Neural cell (in vitro differentiated cells): Measurements from ENCODE around the gene TCEAL7. TPM values are rescaled to one million over a fixed set of nuclear protein-coding genes. Genes with fewer than 3 reads are reported as not detected.
A peak's percentile ranks its signal among the peaks of the same experiment; 100 is the strongest.

Source experiments
- H2AFZ ChIP-seq: fragments of 200-600, 300-800 bp; sonication (generic), shearing (Covaris generic); 2 replicates; pipeline ENCODE4 v1.6.0; 2014; ENCODE audit warnings: low read depth, mild to moderate bottlenecking, antibody characterized with exemption, low read length, moderate library complexity
- H3F3A ChIP-seq: fragments of 200-600 bp; shearing (Covaris generic); 2 replicates; pipeline ENCODE4 v1.6.1; 2016; ENCODE audit warnings: mild to moderate bottlenecking, moderate library complexity, mixed read lengths, antibody characterized with exemption, low read length; ENCODE audit not compliant: insufficient read depth, poor library complexity, severe bottlenecking
- H3K27ac ChIP-seq: fragments of 200-600, 300-800 bp; sonication (generic), shearing (Covaris generic); 2 replicates; pipeline ENCODE4 v1.5.1; 2014; ENCODE audit warnings: mild to moderate bottlenecking, low read length, moderate library complexity
- H3K27me3 ChIP-seq: fragments of 300-800, 200-600 bp; sonication (generic), shearing (Covaris generic); 2 replicates; pipeline ENCODE4 v1.6.0; 2014; ENCODE audit warnings: mild to moderate bottlenecking, low read depth, low read length, moderate library complexity; ENCODE audit not compliant: insufficient read depth
- H3K36me3 ChIP-seq: fragments of 300-800, 200-600 bp; sonication (generic), shearing (Covaris generic); 2 replicates; pipeline ENCODE4 v1.5.1; 2014; ENCODE audit warnings: mild to moderate bottlenecking, antibody characterized with exemption, low read length, moderate library complexity; ENCODE audit not compliant: insufficient read depth
- H3K4me2 ChIP-seq: fragments of 300-800, 200-600 bp; sonication (generic), shearing (Covaris generic); 2 replicates; pipeline ENCODE4 v1.6.0; 2014; ENCODE audit warnings: mild to moderate bottlenecking, low read length
- H3K4me3 ChIP-seq: fragments of 300-800, 200-600 bp; sonication (generic), shearing (Covaris generic); 2 replicates; pipeline ENCODE4 v1.5.1; 2014; ENCODE audit warnings: mild to moderate bottlenecking, low read length, moderate library complexity
- H3K79me2 ChIP-seq: fragments of 200-600 bp; shearing (Covaris generic); replicated peaks from 2 replicates; pipeline ENCODE4 v1.6.0; 2014; ENCODE audit warnings: mild to moderate bottlenecking, low read length, moderate library complexity; ENCODE audit not compliant: insufficient read depth
- H3K9ac ChIP-seq: fragments of 300-800, 200-600 bp; sonication (generic), shearing (Covaris generic); 2 replicates; pipeline ENCODE4 v1.6.1; 2016; ENCODE audit warnings: mild to moderate bottlenecking, low read length, mixed read lengths
- H3K9me2 ChIP-seq: fragments of 200-600 bp; shearing (Covaris generic); 2 replicates; pipeline ENCODE4 v1.6.1; 2016; ENCODE audit warnings: mild to moderate bottlenecking, low read length, mixed read lengths; ENCODE audit not compliant: insufficient read depth
- H3K9me3 ChIP-seq: fragments of 200-600, 300-800 bp; sonication (generic), shearing (Covaris generic); 2 replicates; pipeline ENCODE4 v1.6.1; 2016; ENCODE audit warnings: mild to moderate bottlenecking, mixed run types, low read length, moderate library complexity, mixed read lengths
- H4K20me1 ChIP-seq: fragments of 200-600 bp; shearing (Covaris generic); 2 replicates; pipeline ENCODE4 v1.6.1; 2016; ENCODE audit warnings: mild to moderate bottlenecking, mixed run types; ENCODE audit not compliant: insufficient read depth
- EP300 ChIP-seq: fragments of 450-650 bp; conservative IDR thresholded peaks from 2 replicates; pipeline ENCODE4 v1.6.1; 2014; ENCODE audit warnings: antibody characterized with exemption, mild to moderate bottlenecking, moderate library complexity; ENCODE audit not compliant: poor library complexity, severe bottlenecking
- EZH2 ChIP-seq: fragments of 200-600, 300-800 bp; shearing (Covaris generic), sonication (generic); IDR thresholded peaks from 2 replicates; pipeline ENCODE4 v1.6.1; 2014; ENCODE audit warnings: antibody characterized with exemption, low read length, borderline replicate concordance, mild to moderate bottlenecking; ENCODE audit not compliant: insufficient read depth, poor library complexity, severe bottlenecking
- MXI1 ChIP-seq: fragments of 450-650 bp; conservative IDR thresholded peaks from 2 replicates; pipeline ENCODE4 v1.6.1; 2014; ENCODE audit warnings: antibody characterized with exemption, mild to moderate bottlenecking; ENCODE audit not compliant: poor library complexity, severe bottlenecking
- POLR2AphosphoS5 ChIP-seq: IDR thresholded peaks from 2 replicates; pipeline ENCODE4 v1.6.1; 2012
- RAD21 ChIP-seq: fragments of 450-650 bp; conservative IDR thresholded peaks from 2 replicates; pipeline ENCODE4 v1.6.1; 2014; ENCODE audit warnings: antibody characterized with exemption, mild to moderate bottlenecking, moderate library complexity
- REST ChIP-seq: IDR thresholded peaks from 2 replicates; pipeline ENCODE4 v1.6.1; 2012; ENCODE audit warnings: borderline replicate concordance
- SMC3 ChIP-seq: fragments of 450-650 bp; conservative IDR thresholded peaks from 2 replicates; pipeline ENCODE4 v1.6.1; 2014; ENCODE audit warnings: antibody characterized with exemption, mild to moderate bottlenecking, moderate library complexity; ENCODE audit not compliant: poor library complexity
- TAF1 ChIP-seq: IDR thresholded peaks from 2 replicates; pipeline ENCODE4 v1.6.1; 2012; ENCODE audit warnings: low read depth
- polyA minus RNA-seq: library from RNA; depleted of rRNA, polyadenylated mRNA; stranded (reverse); fragments of >200 nt; gene quantifications from 2 replicates; pipeline ENCODE4 v1.2.3, GENCODE V29; 2014
- polyA plus RNA-seq: library from polyadenylated mRNA; depleted of rRNA; stranded (reverse); fragments of >200 nt; gene quantifications from 2 replicates; pipeline ENCODE4 v1.2.3, GENCODE V29; 2014
- TF ChIP-seq, protein P1 (sequence below): fragments of 450-650 bp; IDR thresholded peaks from 2 replicates; pipeline ENCODE4 v1.5.1; 2014; ENCODE audit warnings: antibody characterized with exemption, mild to moderate bottlenecking, moderate library complexity; ENCODE audit not compliant: poor library complexity, severe bottlenecking

Gene TCEAL7
- 193 and 203 TPM in 2 replicates for polyA plus RNA-seq
- 74.3 and 75.7 TPM in 2 replicates for polyA minus RNA-seq

DNA sequence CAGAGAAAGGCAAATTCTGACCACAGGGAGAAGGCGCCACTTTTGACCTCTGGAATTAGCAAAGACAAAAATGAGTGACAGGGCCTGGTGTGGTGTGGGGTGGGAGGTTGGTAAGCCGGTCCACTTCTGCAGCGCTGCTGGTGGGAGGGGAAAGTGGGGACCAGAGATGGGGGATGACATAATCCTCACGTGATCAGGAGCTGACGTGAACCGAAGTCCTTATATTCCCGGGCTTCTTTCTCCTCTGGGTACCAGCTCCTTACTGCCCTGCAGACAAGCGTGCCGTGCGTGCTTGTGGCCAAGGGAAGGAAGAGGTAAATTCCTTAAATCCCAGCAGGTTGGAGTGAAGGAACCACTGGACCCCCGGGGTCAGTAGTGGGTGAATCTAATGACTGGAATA lies at the start of gene TCEAL7:
TSS of gene TCEAL7 (plus strand) at position 249 of the 400 bp plus-strand sequence. CDS start 1,165 bp downstream, outside the sequence.
- H3K4me3 ChIP-seq, result peak within 1 kb of the TSS; percentile 62
- H3K9me3 ChIP-seq, result no peaks in the 10 kb centered on the region
- peak within 1 kb of the TSS; percentile 74 for H3K9ac ChIP-seq
- no peaks in the 10 kb centered on the region for H3K79me2 ChIP-seq
- H3K36me3 ChIP-seq, result no peaks in the 10 kb centered on the region
- H3K9me2 ChIP-seq, result no peaks in the 10 kb centered on the region
- no peak within 1 kb of the TSS for H2AFZ ChIP-seq
- peak within 1 kb of the TSS; percentile 86 for H3K27ac ChIP-seq
- H4K20me1 ChIP-seq, result no peaks in the 10 kb centered on the region
- no peak within 1 kb of the TSS for H3K4me2 ChIP-seq
- H3F3A ChIP-seq, result no peaks in the 10 kb centered on the region
- TF ChIP-seq TAF1, result no peak
- TF ChIP-seq SMC3, result peak; percentile 15
- TF ChIP-seq EZH2, result no peak
- peak; percentile 89 for TF ChIP-seq POLR2AphosphoS5
- peak; percentile 15 for TF ChIP-seq EP300
- no peak for TF ChIP-seq MXI1
- TF ChIP-seq, protein P1, sequence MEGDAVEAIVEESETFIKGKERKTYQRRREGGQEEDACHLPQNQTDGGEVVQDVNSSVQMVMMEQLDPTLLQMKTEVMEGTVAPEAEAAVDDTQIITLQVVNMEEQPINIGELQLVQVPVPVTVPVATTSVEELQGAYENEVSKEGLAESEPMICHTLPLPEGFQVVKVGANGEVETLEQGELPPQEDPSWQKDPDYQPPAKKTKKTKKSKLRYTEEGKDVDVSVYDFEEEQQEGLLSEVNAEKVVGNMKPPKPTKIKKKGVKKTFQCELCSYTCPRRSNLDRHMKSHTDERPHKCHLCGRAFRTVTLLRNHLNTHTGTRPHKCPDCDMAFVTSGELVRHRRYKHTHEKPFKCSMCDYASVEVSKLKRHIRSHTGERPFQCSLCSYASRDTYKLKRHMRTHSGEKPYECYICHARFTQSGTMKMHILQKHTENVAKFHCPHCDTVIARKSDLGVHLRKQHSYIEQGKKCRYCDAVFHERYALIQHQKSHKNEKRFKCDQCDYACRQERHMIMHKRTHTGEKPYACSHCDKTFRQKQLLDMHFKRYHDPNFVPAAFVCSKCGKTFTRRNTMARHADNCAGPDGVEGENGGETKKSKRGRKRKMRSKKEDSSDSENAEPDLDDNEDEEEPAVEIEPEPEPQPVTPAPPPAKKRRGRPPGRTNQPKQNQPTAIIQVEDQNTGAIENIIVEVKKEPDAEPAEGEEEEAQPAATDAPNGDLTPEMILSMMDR, result no peak
- no peak for TF ChIP-seq REST
- no peak for TF ChIP-seq RAD21
- H3K27me3 ChIP-seq, result no peaks in the 10 kb centered on the region

DNA sequence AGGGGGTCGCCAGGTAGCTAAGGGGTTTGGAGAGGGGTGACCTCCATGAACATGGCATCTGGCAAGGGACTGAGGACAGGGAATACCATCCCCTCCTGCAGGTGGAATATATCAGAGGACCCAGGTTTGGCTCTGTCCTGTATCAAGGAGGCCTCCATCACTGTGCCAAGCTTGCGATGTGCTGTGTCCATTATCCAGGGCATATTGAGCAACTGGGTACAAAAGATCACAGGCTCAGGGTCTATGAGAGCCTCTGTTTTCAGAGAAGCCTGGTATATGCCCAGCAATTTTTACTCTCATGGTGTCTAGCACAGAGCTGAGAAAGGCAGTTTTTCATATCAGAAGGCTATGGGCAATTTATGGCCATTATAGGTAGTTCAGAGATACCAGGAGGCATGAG lies 36.9 kb upstream of the TCEAL7 start:
- Histone ChIP-seq H3F3A (no peaks in the 10 kb centered on the region), H3K4me3 (no peak overlapping the region), H3K4me2 (no peak overlapping the region), H3K27ac (no peak overlapping the region), H3K9me2 (no peaks in the 10 kb centered on the region), H3K79me2 (no peaks in the 10 kb centered on the region), H2AFZ (no peak overlapping the region), H3K36me3 (no peaks in the 10 kb centered on the region), H4K20me1 (no peaks in the 10 kb centered on the region), H3K27me3 (no peaks in the 10 kb centered on the region), H3K9ac (no peak overlapping the region), H3K9me3 (no peaks in the 10 kb centered on the region)
- TF ChIP-seq EP300 (no peak), REST (no peak), SMC3 (no peak), MXI1 (no peak), EZH2 (no peak), TAF1 (no peak), POLR2AphosphoS5 (no peak), RAD21 (no peak)
- TF ChIP-seq, protein P1, result no peak
